ENCODE data around the gene LIX1L. TPM values are rescaled to one million over a fixed set of nuclear protein-coding genes. Genes with fewer than 3 reads are reported as not detected.

Gene LIX1L
- total and polyA plus RNA-seq, 2 of the 13 experiments (the other 11 are each of a cell fraction or from before 2014, with no cell fraction given), result 8.1 to 24.9 TPM

DNA sequence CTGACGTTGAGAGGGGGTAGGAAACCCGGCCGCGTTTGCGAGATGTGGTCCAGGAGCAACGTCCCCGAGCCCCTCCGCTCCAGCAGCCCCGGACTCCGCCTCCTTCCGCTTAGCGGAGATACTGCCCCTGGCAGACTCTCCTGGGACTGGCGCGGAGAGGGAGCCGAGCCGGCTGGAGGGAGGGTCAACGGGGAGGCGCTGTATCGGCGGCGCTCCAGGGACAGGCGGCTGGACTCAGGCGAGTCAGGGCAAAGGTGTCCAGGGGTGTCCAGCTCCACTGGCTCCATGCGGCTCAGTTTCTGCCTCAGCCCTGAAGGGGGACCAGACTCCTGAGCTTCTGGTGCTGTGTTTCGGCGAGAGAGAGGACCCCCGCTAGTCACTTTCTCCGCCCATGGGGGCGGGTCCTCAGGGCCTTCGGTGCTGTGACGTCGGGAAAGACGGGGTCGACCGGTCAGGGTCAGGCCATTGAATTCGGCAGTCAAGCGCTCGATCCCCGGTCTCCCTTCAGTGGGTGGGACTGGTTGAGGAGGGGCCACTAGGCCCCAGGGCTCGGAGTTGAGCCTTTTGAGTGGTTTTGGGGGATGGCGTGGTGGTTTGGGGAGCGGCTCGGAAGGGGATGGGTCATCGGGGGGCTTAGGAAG lies 2.8 kb upstream of the LIX1L start (continued):
- TF ChIP-seq, protein P1, sequence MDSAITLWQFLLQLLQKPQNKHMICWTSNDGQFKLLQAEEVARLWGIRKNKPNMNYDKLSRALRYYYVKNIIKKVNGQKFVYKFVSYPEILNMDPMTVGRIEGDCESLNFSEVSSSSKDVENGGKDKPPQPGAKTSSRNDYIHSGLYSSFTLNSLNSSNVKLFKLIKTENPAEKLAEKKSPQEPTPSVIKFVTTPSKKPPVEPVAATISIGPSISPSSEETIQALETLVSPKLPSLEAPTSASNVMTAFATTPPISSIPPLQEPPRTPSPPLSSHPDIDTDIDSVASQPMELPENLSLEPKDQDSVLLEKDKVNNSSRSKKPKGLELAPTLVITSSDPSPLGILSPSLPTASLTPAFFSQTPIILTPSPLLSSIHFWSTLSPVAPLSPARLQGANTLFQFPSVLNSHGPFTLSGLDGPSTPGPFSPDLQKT (CRISPR knock-in tag; IDR thresholded peaks at IDR 0.05; ENCODE audit: borderline replicate concordance), result no peak
- TF ChIP-seq ZNF282 (IDR thresholded peaks at IDR 0.05; ENCODE audit: partially characterized antibody) (no peak), TEAD2 (CRISPR knock-in tag; IDR thresholded peaks at IDR 0.05) (no peak), ZSCAN12 (CRISPR knock-in tag; IDR thresholded peaks at IDR 0.05) (no peak), GATAD2A (CRISPR knock-in tag; IDR thresholded peaks at IDR 0.05) (peak; percentile 28; the same call in 1 of the 2 replicates), ZNF329 (CRISPR knock-in tag; IDR thresholded peaks at IDR 0.05; ENCODE audit: low read depth) (no peak), SMARCC2 (IDR thresholded peaks at IDR 0.05) (no peak), PPARG (CRISPR knock-in tag; conservative IDR thresholded peaks at IDR 0.05) (no peak), MBD4 (IDR thresholded peaks at IDR 0.05; ENCODE audit: borderline replicate concordance, low read length) (no peak), ZNF616 (CRISPR knock-in tag; IDR thresholded peaks at IDR 0.05; ENCODE audit: low read depth) (no peak), SETDB1 (CRISPR knock-in tag; IDR thresholded peaks at IDR 0.05; ENCODE audit: borderline replicate concordance) (no peak)
- TF ChIP-seq, protein P2, sequence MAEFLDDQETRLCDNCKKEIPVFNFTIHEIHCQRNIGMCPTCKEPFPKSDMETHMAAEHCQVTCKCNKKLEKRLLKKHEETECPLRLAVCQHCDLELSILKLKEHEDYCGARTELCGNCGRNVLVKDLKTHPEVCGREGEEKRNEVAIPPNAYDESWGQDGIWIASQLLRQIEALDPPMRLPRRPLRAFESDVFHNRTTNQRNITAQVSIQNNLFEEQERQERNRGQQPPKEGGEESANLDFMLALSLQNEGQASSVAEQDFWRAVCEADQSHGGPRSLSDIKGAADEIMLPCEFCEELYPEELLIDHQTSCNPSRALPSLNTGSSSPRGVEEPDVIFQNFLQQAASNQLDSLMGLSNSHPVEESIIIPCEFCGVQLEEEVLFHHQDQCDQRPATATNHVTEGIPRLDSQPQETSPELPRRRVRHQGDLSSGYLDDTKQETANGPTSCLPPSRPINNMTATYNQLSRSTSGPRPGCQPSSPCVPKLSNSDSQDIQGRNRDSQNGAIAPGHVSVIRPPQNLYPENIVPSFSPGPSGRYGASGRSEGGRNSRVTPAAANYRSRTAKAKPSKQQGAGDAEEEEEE (CRISPR knock-in tag; IDR thresholded peaks at IDR 0.05; ENCODE audit: borderline replicate concordance), result no peak
- TF ChIP-seq, protein P3, sequence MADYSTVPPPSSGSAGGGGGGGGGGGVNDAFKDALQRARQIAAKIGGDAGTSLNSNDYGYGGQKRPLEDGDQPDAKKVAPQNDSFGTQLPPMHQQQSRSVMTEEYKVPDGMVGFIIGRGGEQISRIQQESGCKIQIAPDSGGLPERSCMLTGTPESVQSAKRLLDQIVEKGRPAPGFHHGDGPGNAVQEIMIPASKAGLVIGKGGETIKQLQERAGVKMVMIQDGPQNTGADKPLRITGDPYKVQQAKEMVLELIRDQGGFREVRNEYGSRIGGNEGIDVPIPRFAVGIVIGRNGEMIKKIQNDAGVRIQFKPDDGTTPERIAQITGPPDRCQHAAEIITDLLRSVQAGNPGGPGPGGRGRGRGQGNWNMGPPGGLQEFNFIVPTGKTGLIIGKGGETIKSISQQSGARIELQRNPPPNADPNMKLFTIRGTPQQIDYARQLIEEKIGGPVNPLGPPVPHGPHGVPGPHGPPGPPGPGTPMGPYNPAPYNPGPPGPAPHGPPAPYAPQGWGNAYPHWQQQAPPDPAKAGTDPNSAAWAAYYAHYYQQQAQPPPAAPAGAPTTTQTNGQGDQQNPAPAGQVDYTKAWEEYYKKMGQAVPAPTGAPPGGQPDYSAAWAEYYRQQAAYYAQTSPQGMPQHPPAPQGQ (CRISPR knock-in tag; IDR thresholded peaks at IDR 0.05; ENCODE audit: borderline replicate concordance), result no peak
- TF ChIP-seq, protein P4, sequence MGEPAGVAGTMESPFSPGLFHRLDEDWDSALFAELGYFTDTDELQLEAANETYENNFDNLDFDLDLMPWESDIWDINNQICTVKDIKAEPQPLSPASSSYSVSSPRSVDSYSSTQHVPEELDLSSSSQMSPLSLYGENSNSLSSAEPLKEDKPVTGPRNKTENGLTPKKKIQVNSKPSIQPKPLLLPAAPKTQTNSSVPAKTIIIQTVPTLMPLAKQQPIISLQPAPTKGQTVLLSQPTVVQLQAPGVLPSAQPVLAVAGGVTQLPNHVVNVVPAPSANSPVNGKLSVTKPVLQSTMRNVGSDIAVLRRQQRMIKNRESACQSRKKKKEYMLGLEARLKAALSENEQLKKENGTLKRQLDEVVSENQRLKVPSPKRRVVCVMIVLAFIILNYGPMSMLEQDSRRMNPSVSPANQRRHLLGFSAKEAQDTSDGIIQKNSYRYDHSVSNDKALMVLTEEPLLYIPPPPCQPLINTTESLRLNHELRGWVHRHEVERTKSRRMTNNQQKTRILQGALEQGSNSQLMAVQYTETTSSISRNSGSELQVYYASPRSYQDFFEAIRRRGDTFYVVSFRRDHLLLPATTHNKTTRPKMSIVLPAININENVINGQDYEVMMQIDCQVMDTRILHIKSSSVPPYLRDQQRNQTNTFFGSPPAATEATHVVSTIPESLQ (CRISPR knock-in tag; conservative IDR thresholded peaks at IDR 0.05), result no peak
- TF ChIP-seq, protein P5, sequence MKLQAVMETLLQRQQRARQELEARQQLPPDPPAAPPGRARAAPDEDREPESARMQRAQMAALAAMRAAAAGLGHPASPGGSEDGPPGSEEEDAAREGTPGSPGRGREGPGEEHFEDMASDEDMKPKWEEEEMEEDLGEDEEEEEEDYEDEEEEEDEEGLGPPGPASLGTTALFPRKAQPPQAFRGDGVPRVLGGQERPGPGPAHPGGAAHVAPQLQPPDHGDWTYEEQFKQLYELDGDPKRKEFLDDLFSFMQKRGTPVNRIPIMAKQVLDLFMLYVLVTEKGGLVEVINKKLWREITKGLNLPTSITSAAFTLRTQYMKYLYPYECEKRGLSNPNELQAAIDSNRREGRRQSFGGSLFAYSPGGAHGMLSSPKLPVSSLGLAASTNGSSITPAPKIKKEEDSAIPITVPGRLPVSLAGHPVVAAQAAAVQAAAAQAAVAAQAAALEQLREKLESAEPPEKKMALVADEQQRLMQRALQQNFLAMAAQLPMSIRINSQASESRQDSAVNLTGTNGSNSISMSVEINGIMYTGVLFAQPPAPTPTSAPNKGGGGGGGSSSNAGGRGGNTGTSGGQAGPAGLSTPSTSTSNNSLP (IDR thresholded peaks at IDR 0.05; ENCODE audit: low read depth, low read length), result no peak
- TF ChIP-seq, protein P6, sequence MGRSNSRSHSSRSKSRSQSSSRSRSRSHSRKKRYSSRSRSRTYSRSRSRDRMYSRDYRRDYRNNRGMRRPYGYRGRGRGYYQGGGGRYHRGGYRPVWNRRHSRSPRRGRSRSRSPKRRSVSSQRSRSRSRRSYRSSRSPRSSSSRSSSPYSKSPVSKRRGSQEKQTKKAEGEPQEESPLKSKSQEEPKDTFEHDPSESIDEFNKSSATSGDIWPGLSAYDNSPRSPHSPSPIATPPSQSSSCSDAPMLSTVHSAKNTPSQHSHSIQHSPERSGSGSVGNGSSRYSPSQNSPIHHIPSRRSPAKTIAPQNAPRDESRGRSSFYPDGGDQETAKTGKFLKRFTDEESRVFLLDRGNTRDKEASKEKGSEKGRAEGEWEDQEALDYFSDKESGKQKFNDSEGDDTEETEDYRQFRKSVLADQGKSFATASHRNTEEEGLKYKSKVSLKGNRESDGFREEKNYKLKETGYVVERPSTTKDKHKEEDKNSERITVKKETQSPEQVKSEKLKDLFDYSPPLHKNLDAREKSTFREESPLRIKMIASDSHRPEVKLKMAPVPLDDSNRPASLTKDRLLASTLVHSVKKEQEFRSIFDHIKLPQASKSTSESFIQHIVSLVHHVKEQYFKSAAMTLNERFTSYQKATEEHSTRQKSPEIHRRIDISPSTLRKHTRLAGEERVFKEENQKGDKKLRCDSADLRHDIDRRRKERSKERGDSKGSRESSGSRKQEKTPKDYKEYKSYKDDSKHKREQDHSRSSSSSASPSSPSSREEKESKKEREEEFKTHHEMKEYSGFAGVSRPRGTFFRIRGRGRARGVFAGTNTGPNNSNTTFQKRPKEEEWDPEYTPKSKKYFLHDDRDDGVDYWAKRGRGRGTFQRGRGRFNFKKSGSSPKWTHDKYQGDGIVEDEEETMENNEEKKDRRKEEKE (IDR thresholded peaks at IDR 0.05), result no peak
- TF ChIP-seq, protein P7, sequence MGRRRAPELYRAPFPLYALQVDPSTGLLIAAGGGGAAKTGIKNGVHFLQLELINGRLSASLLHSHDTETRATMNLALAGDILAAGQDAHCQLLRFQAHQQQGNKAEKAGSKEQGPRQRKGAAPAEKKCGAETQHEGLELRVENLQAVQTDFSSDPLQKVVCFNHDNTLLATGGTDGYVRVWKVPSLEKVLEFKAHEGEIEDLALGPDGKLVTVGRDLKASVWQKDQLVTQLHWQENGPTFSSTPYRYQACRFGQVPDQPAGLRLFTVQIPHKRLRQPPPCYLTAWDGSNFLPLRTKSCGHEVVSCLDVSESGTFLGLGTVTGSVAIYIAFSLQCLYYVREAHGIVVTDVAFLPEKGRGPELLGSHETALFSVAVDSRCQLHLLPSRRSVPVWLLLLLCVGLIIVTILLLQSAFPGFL (CRISPR knock-in tag; IDR thresholded peaks at IDR 0.05), result no peak

Data from HepG2 (cell line).